Activated CD4-positive, alpha-beta memory T cell treated with anti-CD3 and anti-CD28 coated beads for 36 hours (primary cell): ENCODE data around the gene RNF207. TPM values are rescaled to one million over a fixed set of nuclear protein-coding genes. Genes with fewer than 3 reads are reported as not detected.

ENCODE experiments used
- CTCF ChIA-PET: fragments of 350-600 bp; sonication (Branson Sonifier 250); formaldehyde crosslinking; loops from one replicate; lab custom pipeline; 2021; ENCODE audit warnings: antibody characterized with exemption, inconsistent platforms; lab: Charles Lee
- POLR2A ChIA-PET: fragments of 350-600 bp; sonication (Branson Sonifier 250); formaldehyde crosslinking; loops from one replicate; lab custom pipeline; 2021; ENCODE audit warnings: antibody characterized with exemption; lab: Charles Lee
- DNase-seq: peaks from one replicate; pipeline ENCODE4 v3.0.0-alpha.2; 2020
- H3K27ac Mint-ChIP-seq: one replicate; pipeline ENCODE4 v1.8.0; 2021; ENCODE audit warnings: mixed read lengths
- H3K27me3 Mint-ChIP-seq: one replicate; pipeline ENCODE4 v1.8.0; 2021; ENCODE audit warnings: mixed read lengths
- H3K36me3 Mint-ChIP-seq: one replicate; pipeline ENCODE4 v1.8.0; 2021; ENCODE audit warnings: mixed read lengths
- H3K4me1 Mint-ChIP-seq: one replicate; pipeline ENCODE4 v1.8.0; 2021; ENCODE audit warnings: low read depth, mixed read lengths
- H3K4me3 Mint-ChIP-seq: one replicate; pipeline ENCODE4 v1.8.0; 2021; ENCODE audit warnings: mild to moderate bottlenecking, mixed read lengths
- H3K9me3 Mint-ChIP-seq: one replicate; pipeline ENCODE4 v1.8.0; 2021; ENCODE audit warnings: mixed read lengths
- intact Hi-C: fragments of 100-400 bp; cut with micrococcal nuclease; formaldehyde crosslinking; loops from one replicate; pipeline ENCODE4 v1.15.1; 2023
- total RNA-seq, 2 experiments: library from RNA; stranded (reverse); gene quantifications; one replicate each; pipeline ENCODE4 v1.2.3, GENCODE V29; 2021

Gene RNF207
- total RNA-seq, 2 experiments from 2014 or later, result 14.7 to 18.4 TPM

- intact Hi-C loops, result no loop called here
- H3K4me1 Mint-ChIP-seq, result no peaks in the 10 kb centered on the region
- H3K27me3 Mint-ChIP-seq, result no peaks in the 10 kb centered on the region
- ChIA-PET POLR2A (no interaction called here), CTCF (interaction anchor here (1.1 to 2.0 kb wide), 2 partner anchors 13 to 202 kb away, joined by 3 to 5 read pairs; no protein-coding TSS in a partner anchor)
- H3K36me3 Mint-ChIP-seq, result peaks cover 25% of the 10 kb centered on the region
- H3K27ac Mint-ChIP-seq, result no peak overlapping the region
- no peak overlapping the region for H3K4me3 Mint-ChIP-seq
- no peak for DNase-seq
- H3K9me3 Mint-ChIP-seq, result no peaks in the 10 kb centered on the region
Measured at GRCh38 chr1:6221210-6221784, 15.4 kb downstream of the RNF207 start.

- ChIA-PET POLR2A (no interaction called here), CTCF (interaction anchor here (2.0 kb wide), 1 partner anchor 14 kb away, joined by 5 read pairs; no protein-coding TSS in a partner anchor)
- Mint-ChIP-seq H3K4me3 (no peak overlapping the region), H3K9me3 (no peaks in the 10 kb centered on the region), H3K36me3 (peaks cover 33% of the 10 kb centered on the region), H3K27ac (no peak overlapping the region), H3K27me3 (no peaks in the 10 kb centered on the region), H3K4me1 (no peaks in the 10 kb centered on the region)
- intact Hi-C loops, result no loop called here
- DNase-seq, result no peak
Measured at GRCh38 chr1:6222636-6223035, 16.7 kb downstream of the RNF207 start.

- Mint-ChIP-seq H3K9me3 (no peaks in the 10 kb centered on the region), H3K4me1 (no peaks in the 10 kb centered on the region), H3K4me3 (no peak overlapping the region), H3K36me3 (peaks cover 33% of the 10 kb centered on the region), H3K27me3 (no peaks in the 10 kb centered on the region), H3K27ac (no peak overlapping the region)
- intact Hi-C loops, result no loop called here
- CTCF ChIA-PET, result no interaction called here
- DNase-seq, result no peak
- POLR2A ChIA-PET, result no interaction called here
Measured at GRCh38 chr1:6223617-6224016, 17.7 kb downstream of the RNF207 start.

- POLR2A ChIA-PET, result no interaction called here
- H3K27ac Mint-ChIP-seq, result no peak overlapping the region
- no peak for DNase-seq
- H3K27me3 Mint-ChIP-seq, result no peaks in the 10 kb centered on the region
- peaks cover 33% of the 10 kb centered on the region for H3K36me3 Mint-ChIP-seq
- H3K4me1 Mint-ChIP-seq, result no peaks in the 10 kb centered on the region
- no peak overlapping the region for H3K4me3 Mint-ChIP-seq
- CTCF ChIA-PET, result no interaction called here
- H3K9me3 Mint-ChIP-seq, result no peaks in the 10 kb centered on the region
- intact Hi-C loops, result no loop called here
Measured at GRCh38 chr1:6224718-6225117, 18.8 kb downstream of the RNF207 start.

GRCh38 chr1:6225651-6226050 is 19.7 kb downstream of the RNF207 start:
- intact Hi-C loops, result no loop called here
- Mint-ChIP-seq H3K36me3 (peaks cover 30% of the 10 kb centered on the region), H3K27me3 (no peaks in the 10 kb centered on the region), H3K27ac (no peak overlapping the region), H3K4me3 (no peak overlapping the region), H3K9me3 (no peaks in the 10 kb centered on the region), H3K4me1 (no peaks in the 10 kb centered on the region)
- POLR2A ChIA-PET, result interaction anchor here (0.8 to 1.1 kb wide), 3 partner anchors 10 to 24 kb away, joined by 3 to 4 read pairs (median 3); no protein-coding TSS in a partner anchor
- DNase-seq, result no peak
- CTCF ChIA-PET, result interaction anchor here (0.7 kb wide), 1 partner anchor 117 kb away, joined by 3 read pairs; no protein-coding TSS in a partner anchor

GRCh38 chr1:6233376-6233775 is 27.5 kb downstream of the RNF207 start:
- Mint-ChIP-seq H3K27me3 (no peaks in the 10 kb centered on the region), H3K36me3 (peaks cover 24% of the 10 kb centered on the region), H3K9me3 (no peaks in the 10 kb centered on the region), H3K4me3 (no peak overlapping the region), H3K4me1 (peaks cover 19% of the 10 kb centered on the region), H3K27ac (no peak overlapping the region)
- ChIA-PET POLR2A (no interaction called here), CTCF (interaction anchor here (0.8 to 1.6 kb wide), 2 partner anchors 13 to 28 kb away, joined by 3 to 7 read pairs; no protein-coding TSS in a partner anchor)
- no peak for DNase-seq
- intact Hi-C loops, result no loop called here

- Mint-ChIP-seq H3K27me3 (peaks cover 8% of the 10 kb centered on the region), H3K4me1 (peaks cover 19% of the 10 kb centered on the region), H3K4me3 (peak overlapping the region; percentile 89), H3K9me3 (no peaks in the 10 kb centered on the region), H3K36me3 (peaks cover 24% of the 10 kb centered on the region), H3K27ac (peak overlapping the region; percentile 71)
- intact Hi-C loops, result loop anchor here (2.0 kb wide), 1 partner anchor 36 kb away; the partner anchor contains the start of gene RPL22
- no peak for DNase-seq
- ChIA-PET POLR2A (interaction anchor here (1.0 to 2.0 kb wide), 6 partner anchors 8 to 226 kb away, joined by 3 to 16 read pairs (median 4); partner anchors contain the start of gene RNF207), CTCF (interaction anchor here (0.9 to 4.9 kb wide), 8 partner anchors 8 to 256 kb away, joined by 3 to 41 read pairs (median 4); partner anchors contain the start of gene RNF207)
Measured at GRCh38 chr1:6234502-6235295, 28.8 kb downstream of the RNF207 start.

GRCh38 chr1:6235296-6235677 is 29.4 kb downstream of the RNF207 start:
- ChIA-PET CTCF (interaction anchor here (0.9 to 4.9 kb wide), 10 partner anchors 7 to 319 kb away, joined by 3 to 41 read pairs (median 4); partner anchors contain the start of genes NOL9 and RNF207), POLR2A (interaction anchor here (1.0 to 2.0 kb wide), 6 partner anchors 9 to 226 kb away, joined by 3 to 16 read pairs (median 4); partner anchors contain the start of gene RNF207)
- Mint-ChIP-seq H3K27me3 (peaks cover 10% of the 10 kb centered on the region), H3K9me3 (no peaks in the 10 kb centered on the region), H3K27ac (peak overlapping the region; percentile 71), H3K4me1 (peaks cover 19% of the 10 kb centered on the region), H3K36me3 (peaks cover 24% of the 10 kb centered on the region), H3K4me3 (peak overlapping the region; percentile 89)
- intact Hi-C loops, result loop anchor here (2.0 kb wide), 1 partner anchor 36 kb away; the partner anchor contains the start of gene RPL22
- DNase-seq, result peak; percentile 34

- Mint-ChIP-seq H3K27ac (no peak overlapping the region), H3K36me3 (peaks cover 15% of the 10 kb centered on the region), H3K4me3 (peak overlapping the region; percentile 26), H3K9me3 (no peaks in the 10 kb centered on the region), H3K4me1 (peaks cover 21% of the 10 kb centered on the region), H3K27me3 (peaks cover 21% of the 10 kb centered on the region)
- intact Hi-C loops, result no loop called here
- DNase-seq, result no peak
- POLR2A ChIA-PET, result interaction anchor here (0.6 kb wide), 1 partner anchor 173 kb away, joined by 3 read pairs; no protein-coding TSS in a partner anchor
- CTCF ChIA-PET, result interaction anchor here (0.6 to 4.9 kb wide), 4 partner anchors 9 to 183 kb away, joined by 4 to 41 read pairs (median 6); partner anchors contain the start of gene RNF207
Measured at GRCh38 chr1:6237093-6237492, 31.2 kb downstream of the RNF207 start.

- Mint-ChIP-seq H3K4me1 (peaks cover 14% of the 10 kb centered on the region), H3K36me3 (no peaks in the 10 kb centered on the region), H3K27me3 (peaks cover 33% of the 10 kb centered on the region), H3K9me3 (no peaks in the 10 kb centered on the region), H3K27ac (no peak overlapping the region), H3K4me3 (no peak overlapping the region)
- no peak for DNase-seq
- ChIA-PET POLR2A (no interaction called here), CTCF (interaction anchor here (0.6 to 4.9 kb wide), 9 partner anchors 7 to 1930 kb away, joined by 3 to 41 read pairs (median 3); partner anchors contain the start of gene RNF207)
- intact Hi-C loops, result no loop called here
Measured at GRCh38 chr1:6239213-6239752, 33.4 kb downstream of the RNF207 start.

- no peak for DNase-seq
- Mint-ChIP-seq H3K27me3 (peaks cover 37% of the 10 kb centered on the region), H3K27ac (no peak overlapping the region), H3K9me3 (no peaks in the 10 kb centered on the region), H3K36me3 (no peaks in the 10 kb centered on the region), H3K4me3 (no peak overlapping the region), H3K4me1 (peaks cover 6% of the 10 kb centered on the region)
- CTCF ChIA-PET, result interaction anchor here (0.6 to 1.0 kb wide), 2 partner anchors 183 to 1929 kb away, joined by 3 read pairs; no protein-coding TSS in a partner anchor
- POLR2A ChIA-PET, result no interaction called here
- intact Hi-C loops, result no loop called here
Measured at GRCh38 chr1:6239950-6240768, 34.2 kb downstream of the RNF207 start.
